NCI-H69 (cell line): Measurements from ENCODE around the gene PKN1.
A peak's percentile ranks its signal among the peaks of the same experiment; 100 is the strongest.

ENCODE experiments used
- DNase-seq: peaks from one replicate; lab custom pipeline; 2025; lab: John Stamatoyannopoulos, UW

PKN1 gene

DNA sequence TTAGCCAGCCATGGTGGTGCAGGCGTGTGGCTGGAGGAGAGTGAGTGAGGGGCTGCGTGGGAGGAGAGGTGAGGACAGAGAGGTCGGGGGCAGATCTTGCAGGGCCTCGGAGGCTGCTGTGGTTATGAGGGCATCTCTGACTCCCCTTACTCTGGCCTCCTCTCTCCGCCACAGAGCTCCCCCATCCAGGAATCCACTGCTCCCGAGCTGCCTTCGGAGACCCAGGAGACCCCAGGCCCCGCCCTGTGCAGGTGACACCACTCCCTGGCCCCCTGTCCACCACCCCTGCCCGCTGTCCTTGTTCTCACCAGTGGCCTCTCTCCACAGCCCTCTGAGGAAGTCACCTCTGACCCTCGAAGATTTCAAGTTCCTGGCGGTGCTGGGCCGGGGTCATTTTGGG, 34.3 kb downstream of the PKN1 start:
- DNase-seq: no peak

DNA sequence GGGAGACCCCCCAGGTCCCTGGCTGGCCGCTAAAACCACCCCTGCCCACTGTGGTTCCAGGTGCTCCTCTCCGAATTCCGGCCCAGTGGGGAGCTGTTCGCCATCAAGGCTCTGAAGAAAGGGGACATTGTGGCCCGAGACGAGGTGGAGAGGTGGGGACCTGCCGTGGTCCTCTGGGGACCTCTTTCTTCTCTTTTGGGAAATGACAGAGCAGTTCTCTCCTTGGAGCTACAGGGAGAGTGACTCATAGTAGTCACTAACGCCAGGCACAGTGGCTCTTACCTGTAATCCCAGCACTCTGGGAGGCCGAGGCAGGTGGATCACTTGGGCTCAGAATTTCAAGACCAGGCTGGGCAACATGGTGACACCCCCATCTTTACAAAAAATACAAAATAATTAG, 34.7 kb downstream of the PKN1 start:
- no peak for DNase-seq

DNA sequence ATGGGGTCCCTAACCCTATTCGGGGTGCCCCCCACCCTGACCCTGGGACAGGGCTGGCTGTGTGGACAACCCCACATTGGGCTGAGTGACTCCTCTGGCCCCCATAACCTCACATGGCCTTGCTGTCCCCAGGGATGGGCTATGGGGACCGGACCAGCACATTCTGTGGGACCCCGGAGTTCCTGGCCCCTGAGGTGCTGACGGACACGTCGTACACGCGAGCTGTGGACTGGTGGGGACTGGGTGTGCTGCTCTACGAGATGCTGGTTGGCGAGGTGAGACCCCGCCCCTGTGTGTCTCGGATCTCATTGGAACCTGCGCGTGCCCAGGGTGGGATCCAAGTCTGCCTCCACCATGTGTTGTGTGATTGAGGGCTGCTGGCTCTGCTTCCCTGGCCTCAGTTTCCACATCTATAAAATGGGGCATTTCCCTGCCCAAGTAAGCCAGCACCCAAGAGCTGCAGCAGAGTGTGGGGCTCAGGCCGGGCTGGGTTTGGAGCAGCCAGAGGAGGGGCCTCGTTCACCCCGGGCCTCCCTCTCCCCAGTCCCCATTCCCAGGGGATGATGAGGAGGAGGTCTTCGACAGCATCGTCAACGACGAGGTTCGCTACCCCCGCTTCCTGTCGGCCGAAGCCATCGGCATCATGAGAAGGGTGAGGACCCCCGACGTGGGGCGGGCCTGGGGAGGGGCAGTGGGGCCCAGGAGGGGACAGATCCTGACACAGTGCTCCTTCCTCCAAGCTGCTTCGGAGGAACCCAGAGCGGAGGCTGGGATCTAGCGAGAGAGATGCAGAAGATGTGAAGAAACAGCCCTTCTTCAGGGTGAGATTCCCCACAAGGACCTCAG, 37.1 kb downstream of the PKN1 start:
- DNase-seq: no peak

DNA sequence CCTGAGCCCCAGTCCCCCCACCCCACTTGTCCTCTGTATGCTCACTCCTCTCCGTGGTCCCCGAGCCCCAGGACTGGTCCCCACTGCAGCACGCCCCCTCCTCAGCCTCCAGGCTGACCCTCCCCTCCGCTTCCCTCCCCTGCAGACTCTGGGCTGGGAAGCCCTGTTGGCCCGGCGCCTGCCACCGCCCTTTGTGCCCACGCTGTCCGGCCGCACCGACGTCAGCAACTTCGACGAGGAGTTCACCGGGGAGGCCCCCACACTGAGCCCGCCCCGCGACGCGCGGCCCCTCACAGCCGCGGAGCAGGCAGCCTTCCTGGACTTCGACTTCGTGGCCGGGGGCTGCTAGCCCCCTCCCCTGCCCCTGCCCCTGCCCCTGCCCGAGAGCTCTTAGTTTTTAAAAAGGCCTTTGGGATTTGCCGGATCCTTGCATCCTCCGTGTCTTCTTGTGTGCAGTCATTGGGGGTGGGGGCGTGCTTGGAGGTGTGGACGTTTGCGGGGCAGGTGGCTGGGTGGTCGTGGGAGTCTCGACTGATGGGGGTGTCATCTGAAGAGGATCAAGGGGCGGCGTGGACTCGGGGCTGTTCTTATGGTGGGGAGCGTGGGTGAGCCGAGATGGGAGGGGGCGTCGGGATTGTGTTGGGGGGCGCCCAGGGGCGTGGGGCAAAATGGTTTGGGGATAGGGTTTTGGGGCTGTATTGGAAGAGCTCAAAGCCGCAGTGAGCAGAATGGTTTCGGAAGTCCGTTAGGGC, 38.5 kb downstream of the PKN1 start:
- no peak for DNase-seq

DNA sequence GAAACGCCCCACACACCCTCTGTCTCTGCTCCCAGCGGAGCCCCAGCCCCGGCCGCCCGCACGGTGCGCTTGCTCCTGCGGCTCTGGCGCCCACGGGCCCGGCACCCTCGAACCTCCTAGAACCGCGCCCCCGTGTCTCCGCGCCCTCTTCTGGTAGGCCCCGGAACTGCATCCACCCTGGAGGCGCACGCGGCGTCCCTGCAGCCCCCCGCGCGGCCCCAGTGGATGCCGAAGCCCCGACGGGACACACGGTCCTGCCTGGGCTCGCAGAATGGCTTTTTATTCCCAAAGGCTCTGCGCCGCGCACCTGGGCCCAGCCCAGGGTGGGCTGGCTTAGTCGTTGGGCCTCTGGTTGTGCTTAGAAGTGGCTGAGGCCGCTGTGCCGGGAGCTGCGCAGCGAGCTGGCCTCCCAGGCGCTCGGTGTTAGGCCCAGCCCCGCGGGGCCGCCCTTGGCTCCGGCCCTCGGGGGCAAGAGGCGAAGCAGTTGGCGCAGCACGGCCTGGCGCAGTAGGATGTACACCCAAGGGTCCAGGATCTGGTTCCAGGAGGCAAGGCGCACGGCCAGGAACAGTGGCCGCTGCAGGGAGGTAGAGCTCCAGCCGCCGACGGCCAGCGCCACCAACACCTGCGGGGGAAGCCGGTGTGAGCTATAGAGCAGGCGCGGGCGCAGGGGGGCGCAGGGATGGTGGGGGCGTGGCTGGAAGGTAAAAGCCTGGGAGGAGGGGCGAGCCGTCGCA, 39.3 kb downstream of the PKN1 start:
- peak; percentile 88 for DNase-seq

DNA sequence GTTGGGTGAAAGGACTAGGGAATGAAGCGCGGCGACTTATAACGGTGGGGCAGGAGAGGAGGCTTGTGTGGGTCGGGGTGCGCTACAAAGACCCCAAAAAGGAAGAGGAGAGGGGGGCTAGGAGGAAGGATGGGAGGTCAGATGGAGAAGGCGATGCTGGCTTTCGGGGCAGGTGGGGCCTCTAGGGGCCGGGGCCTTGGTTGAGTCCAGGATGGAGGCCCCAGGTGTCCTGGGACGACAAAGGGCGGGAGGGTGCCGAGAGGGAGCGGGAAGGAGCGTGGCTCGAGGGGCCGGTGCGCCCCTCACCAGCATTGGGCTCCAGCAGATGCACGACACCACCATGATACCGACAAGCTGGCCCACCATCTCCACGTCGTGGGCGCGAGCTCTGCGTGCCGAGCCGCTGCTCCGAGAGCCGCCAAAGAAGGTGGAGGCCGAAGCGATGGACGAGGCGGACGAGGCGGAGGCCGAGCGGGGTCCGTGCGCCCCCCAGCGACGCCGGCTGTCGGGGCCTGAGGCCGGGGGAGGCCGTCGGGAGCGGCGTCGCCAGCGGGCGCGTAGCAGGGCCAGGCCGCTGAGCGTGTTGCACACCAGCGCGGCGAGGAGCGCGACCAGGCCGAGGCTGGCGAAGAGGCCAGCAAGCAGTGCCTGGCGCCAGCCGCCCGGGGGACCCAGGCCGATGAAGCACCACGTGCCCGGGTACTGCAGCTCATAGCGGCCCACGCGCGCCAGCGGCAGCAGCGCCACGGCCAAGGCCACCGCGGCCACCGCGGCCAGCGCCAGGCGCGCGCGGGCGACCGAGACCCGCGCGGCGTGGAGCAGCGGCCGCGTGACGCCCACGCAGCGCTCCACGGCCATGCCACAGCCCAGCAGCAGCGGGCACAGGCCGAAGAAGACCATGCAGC, 40.2 kb downstream of the PKN1 start:
- DNase-seq: peak; percentile 29

DNA sequence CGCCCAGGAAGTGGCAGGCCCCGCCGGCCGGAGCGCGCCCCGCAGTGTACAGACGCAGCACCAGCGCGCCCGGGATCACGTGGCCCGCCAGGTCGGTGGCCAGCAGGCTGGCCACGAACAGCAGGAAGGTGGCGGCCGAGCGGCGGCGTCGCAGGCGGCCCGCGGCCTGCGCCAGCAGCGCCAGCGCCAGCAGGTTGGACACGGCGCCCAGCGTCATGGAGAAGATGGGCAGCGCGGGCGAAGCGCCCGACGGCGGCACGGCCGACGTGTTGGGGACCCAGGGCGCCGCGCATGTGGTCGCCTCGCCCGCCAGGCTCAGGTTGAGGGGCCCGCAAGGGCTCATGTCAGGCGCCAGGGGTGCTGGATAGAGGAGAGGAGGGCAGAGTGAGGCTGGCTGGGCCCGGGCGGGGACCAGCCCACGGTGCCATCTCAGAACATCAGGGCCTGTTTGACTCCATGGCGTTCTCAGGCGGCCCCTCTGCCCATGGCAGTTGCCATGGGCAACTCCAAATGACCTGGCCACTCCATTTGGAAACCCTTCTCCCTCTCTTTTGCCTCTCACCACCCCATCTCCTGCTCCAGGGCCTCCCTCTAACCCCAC, 41.0 kb downstream of the PKN1 start:
- DNase-seq: no peak

DNA sequence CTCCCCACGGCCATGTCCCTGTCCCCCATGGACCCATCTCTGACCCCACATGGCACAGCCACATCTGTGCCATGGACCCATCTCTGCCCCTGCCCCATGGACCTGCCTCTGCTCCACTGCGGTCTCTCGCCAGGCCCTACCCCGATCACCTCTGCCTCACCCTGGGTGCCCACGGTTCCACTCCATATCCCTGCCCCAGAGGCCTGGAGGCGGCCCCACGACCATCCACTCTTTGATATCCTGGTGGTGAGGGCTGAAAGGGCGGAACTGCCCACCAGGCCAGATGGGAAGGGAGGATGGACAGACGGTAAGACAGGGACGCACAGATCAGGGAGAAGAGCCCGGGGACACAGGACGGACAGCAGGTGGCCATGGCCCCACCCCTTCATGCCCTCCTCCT, 41.7 kb downstream of the PKN1 start:
- no peak for DNase-seq

DNA sequence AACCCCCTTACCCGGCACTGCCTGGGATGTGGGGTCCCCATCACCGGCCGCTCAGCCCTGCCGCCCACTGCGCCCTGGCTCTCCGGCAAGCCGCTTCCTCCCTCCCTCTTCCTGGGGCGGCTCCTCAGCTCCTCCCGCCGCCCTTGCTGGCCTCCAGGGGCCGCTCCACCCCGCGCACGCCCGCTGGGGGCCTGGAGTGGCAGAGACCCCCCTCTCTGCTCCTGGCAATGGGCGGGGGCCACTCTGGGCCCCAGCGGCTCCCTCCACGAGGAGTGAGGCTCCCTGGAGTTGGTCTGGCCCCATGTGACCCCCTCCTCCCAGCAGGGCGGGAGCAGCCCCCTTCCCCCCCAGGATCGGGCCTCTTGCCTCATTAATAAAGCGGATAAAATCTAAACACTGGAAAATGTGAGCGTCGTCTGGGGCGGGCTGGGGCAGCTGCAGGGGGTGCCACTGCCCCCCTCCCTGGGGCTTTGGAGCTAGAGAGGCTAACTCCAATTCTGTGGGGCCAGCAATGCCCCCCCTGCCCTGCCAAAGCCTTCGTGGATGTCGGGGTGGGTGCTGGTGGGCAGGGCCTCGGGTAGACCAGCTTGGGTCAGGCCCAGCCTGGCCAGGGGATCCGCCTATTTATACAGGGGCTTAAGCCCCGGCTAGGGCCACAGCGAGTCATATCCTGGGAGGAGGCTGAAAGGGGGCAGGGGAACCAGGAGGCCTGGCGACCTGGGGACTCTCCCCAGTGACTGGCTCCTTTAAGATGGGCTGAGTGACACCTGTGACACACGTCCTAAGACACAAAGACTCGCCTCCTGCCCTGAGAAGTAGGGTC, 42.4 kb downstream of the PKN1 start, which contains the start of gene PTGER1:
TSS of gene PTGER1 (minus strand) at position 104 of the 823 bp plus-strand sequence. CDS start 1,034 bp downstream, outside the sequence.
- peak; percentile 50 for DNase-seq

DNA sequence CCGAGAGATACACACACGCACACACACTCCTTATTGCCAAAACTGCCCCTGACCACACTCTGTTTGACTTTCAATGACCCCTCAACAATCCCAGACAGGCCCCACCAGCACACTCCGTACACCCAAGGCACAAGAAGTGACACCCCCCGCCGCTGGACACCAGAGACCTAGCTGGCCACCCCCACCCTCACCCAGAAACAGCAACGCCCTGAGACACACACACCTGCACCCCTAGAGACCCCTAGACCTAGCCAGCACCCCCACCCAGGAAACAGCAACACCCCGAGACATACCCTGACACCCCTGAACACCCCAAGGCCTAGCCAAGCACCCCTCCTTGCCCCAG, 43.2 kb downstream of the PKN1 start:
- DNase-seq: no peak

DNA sequence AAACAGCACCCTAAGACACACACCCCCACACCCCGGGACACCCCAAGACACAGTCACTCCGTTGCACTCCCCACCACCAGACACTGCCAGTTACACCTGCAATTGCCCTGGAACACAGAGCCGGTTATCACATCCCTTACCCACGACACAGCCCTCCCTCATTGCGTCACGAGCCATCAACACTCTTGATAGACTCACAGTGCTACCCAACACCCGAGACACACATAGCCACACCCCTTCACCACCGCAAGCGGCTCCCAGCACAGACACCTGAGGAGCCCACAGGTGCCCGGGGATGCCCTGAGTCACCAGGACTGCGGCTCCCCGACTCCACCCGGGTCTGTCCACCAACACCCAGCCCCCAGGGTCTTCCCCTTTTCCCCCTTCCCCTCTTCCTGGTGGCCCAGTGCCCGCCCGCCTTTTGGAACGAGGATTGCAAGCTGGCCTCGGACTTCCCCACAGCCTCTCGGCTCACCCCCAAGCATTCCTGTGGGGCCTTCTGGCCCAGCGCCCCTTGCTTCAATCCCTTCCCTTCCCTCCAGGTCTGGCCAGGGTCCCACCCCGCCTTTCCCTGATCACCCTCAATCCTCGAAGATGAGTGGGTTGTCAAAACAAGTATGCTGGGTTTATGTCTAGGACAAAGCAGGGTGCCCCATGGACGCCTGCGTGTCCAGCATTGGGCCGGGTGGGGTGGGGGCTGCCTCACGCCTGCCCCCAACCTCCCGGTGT, 43.7 kb downstream of the PKN1 start:
- peak; percentile 32 for DNase-seq

DNA sequence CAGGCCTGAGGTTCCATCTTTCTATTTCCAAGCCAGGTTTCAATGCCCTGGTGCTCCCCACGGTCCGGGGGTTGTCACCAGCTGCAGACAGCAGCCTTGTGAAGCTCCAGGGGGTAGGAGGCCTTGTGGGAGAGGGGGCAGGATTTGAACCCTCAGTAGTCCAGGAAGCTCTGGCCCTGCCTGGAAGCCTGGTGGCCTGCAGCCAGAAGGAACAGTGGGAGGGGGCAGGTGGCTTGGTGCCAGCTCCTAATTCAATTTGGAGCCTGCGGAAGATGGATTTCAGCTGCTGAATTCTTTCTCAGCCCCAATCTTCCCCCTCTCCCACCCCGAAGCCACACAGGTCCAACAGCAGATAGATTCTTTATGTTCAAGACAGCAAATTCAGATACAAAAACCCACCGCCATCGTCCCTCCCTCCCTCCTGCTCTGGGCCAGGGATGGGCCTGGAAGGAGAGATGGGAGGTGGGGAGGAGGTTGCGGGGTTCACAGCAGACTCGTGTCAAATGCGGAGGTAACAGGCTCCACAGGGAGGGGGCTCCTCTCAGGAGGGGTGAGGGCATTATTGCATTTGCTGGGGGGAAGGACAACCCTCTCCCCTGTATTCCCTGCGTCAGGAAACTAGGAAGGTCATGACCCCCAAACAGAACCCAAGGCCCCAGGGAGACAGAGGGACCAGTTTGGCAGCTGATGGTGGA, 44.5 kb downstream of the PKN1 start:
- DNase-seq: peak; percentile 51

DNA sequence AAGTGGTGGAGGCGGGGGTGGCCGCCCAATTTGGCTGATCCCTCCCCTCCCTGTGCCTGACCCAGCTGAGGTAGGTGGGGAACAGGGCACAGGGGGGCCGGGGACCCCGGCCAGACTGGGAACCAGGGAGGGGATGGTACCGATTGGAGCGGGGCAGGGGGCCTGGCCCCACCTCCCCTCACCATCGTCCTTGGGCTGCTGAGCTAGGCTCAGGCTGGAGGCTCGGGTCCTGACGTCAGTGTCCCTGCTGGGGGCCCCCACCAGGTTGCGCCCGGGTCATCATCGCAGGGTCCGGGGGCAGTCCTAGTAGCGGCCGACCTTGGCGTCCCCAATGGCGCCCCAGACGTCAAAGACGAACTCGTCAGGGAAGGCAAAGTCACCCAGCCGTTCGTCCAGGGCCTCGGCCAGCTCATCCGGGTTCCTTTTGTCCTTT, 45.0 kb downstream of the PKN1 start:
- DNase-seq: no peak

DNA sequence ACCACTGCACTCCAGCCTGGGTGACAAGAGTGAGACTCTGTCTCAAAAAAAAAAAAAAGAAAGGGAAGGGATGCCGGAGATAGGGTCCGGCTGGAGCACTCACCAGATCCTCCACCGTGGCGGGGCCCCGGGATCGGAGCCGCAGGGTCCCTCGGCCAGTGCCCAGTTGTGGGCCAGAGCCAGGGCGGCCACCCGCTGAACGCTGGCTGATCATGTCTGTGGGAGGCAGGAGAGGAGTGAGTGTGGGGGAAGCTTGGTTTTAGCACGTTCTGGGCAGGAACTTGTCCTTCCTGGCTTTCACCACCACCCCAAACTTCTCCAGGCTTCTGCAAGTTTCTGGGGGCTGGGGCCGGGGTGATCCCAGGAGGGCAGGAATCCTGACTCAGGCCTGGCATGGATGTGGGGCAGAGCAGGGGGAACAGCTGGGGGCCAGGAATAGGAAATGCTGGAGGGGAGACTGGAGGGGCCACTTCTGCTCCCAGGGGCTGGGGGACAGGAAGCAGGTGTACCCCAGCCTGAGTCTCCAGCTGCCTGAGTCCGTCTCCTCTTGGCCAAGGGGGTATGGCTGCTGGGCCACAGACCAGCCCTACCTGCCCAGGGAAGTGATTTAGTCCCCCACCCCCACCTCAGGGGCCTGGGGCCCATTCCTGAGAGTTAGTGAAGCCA, 46.3 kb downstream of the PKN1 start:
- DNase-seq: no peak

DNA sequence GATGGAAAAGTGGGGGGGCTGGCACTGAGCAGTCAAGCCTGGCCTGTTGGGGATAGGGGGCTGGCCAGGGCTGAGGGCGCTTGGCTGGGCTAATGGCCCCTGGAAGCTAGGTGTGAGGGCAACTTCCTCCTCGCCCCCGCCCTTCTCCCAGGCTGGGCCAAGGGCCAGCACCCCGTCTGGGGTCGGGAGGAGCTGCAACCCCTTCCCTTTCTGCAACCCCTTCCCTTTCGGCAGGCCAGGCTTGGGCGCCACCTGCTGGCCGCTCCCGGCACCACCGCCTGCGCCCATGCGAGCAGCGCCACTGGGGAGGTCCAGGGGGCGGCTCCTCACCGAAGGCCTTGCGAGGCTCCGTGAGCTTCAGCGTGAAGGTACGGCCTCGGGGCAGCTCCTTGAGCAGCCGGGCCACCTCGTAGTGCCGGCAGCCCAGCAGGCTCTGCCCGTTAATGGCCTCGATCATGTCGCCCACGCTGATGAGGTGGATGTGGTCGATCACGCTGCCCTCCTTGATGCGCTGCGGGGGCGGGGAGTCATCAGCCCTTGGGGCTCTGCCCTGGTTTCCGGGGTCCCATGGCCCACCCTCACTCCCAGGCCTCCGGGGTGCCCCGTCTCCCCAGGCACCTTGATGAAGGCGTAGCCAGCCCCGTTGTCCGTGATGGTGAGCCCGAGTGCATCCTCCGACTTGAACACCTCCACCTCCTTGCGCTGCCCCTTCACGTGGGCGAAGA, 47.0 kb downstream of the PKN1 start:
- peak; percentile 49 for DNase-seq

DNA sequence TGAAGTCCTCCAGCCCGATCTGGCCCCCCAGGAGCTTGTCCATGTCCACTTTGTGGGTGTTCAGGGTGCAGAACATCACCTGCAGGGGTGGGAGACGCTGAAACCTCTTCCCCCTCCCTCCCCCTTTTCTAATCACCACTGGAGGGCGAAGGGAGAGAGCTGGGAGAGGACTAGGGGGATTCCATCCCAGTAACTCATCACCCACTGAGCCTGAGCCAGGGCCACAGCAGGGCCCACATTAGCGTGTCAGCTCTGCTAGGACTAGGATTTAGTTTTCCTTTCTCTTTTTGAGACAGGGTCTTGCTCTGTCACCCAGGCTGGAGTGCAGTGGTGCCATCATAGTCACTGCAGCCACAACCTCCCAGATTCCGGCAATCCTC, 47.6 kb downstream of the PKN1 start:
- DNase-seq: no peak

DNA sequence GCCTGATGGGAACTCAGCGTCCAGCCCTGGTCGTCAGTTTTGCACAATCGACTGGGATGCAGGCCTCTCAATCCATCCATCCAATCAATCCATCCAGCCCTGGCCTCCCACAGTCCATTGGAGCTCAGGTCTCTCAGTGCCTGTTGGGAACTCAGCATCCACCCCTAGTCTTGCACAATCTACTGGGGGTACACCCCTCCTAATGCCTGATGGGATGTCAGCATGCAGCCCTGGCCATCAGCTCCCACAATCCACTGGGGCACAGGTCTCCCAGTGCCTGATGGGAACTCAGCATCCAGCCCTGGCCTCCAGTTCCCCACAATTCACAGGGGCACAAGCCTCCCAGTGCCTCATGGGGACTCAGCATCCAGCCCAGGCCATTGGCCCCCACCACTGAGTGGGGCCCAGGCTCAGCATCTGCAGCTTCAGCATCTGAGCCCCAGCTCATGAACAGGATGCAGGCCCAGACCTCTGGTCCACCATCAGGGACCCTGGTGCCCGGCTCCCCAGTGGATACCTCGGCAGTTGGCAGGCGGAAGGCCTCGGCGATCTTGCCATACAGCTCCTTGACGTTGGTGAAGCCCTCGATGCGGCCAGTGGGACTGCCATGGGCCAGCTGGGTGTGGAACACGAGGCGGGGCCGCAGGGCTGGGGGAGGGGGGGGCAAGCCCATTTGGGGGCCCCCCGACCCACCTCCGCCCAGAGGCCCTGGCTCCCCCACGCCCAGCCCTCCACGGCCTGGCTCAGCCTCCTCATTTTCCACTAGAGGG, 49.3 kb downstream of the PKN1 start:
- DNase-seq: no peak
